ENCODE measurements around the gene ZNF133.
A peak's percentile ranks its signal among the peaks of the same experiment; 100 is the strongest.
"Not testable (repeated sequence)": the region's sequence is repeated elsewhere in the genome, so short reads cannot be mapped to it uniquely, and the experiment has no call there.

ZNF133 gene

GRCh38 chr20:18287915-18288748 is at the start of gene ZNF133:
ZNF133 (plus strand) TSS chr20:18288527; CDS start chr20:18305687, 17,160 bp downstream.
- intact Hi-C loops (cut with DNase I) = loop anchor here (10.0 kb wide), 3 partner anchors 153 to 507 kb away; partner anchors contain the start of genes KAT14, MGME1, PET117 and SNX5
- DNase-seq = peak; percentile 94 to 99 (median 98)

DNA sequence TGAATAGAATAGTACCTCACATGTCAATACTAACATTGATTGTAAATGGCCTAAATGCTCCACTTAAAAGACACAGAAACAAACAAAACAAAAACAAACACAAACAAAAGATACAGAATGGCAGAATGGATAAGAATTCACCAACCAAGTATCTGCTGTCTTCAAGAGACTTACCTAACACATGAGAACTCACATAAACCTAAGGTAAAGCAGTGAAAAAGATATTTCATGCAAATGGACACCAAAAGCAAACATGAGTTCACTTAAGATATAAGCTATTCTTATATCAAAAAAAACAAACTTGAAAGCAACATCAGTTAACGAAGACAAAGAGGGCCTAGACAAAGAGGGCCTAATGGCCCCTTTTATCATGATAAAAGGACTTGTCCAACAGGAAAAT is 47.3 kb upstream of the ZNF133 start:
- no peak for DNase-seq
- intact Hi-C loops (cut with DNase I) = no loop called here

DNA sequence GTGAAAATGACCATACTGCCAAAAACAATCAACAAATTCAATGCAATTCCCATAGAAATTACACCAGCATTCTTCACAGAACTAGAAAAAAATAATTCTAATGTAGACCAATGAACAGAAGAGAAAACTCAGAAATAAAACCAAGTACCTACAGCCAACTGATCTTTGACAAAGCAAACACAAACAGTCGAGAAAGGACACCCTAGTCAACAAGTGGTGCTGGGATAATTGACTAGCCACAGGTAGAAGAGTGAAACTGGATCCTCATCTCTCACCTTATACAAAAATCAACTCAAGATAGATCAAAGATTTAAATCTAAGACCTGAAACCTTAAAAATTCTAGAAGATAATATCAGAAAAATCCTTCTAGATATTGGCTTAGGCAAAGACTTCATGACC is 44.5 kb upstream of the ZNF133 start:
- DNase-seq = no peak
- intact Hi-C loops (cut with DNase I) = no loop called here

GRCh38 chr20:18248545-18248944 is 39.8 kb upstream of the ZNF133 start:
- DNase-seq; intact Hi-C loops (cut with DNase I): not testable (repeated sequence)

GRCh38 chr20:18250217-18250616 is 38.1 kb upstream of the ZNF133 start:
- intact Hi-C loops (cut with DNase I) = no loop called here
- no peak for DNase-seq

DNA sequence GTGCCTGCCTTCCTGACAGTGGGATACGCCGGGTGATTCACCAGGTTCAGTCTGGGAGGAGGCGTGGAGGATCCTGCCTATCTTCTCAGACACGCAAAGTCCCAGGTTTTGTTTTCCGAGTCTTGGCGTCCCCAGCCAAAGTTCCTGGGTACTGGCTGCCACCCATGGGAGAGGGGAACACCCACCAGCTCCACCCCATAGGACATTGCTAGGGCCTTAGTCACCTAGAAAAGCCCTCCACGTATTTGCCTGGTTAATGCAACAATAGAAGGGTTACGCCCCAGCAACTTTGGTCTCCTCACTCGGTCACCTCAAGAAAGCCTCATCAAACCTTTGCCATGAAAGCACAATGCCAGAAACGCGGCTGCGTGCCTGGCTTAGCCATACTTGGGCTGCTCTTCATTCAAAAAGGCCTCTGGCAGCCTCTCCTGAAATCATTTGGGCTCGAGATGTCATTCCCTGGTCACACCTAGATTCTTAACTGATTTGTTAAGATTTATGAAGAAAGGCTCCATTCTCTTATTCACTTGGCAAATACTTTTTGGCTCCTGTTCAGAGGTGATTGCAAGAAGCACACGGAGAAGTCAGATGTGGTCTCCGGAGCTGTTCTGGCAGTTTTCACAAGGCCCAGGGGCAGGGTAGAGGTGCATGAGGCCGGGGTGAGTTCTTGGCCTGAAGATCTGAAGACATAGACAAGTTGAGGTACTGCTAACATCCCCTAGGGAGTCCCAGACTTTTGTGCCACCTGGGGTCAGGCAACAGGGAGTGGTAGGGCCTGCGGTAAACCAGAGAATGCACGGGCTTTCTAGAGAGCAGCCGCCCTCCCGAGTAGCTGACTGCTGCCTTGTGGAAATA is 35.5 kb upstream of the ZNF133 start:
- intact Hi-C loops (cut with DNase I) = no loop called here
- DNase-seq = peak in 1 of 42 donors; percentile 12

GRCh38 chr20:18254615-18255014 is 33.7 kb upstream of the ZNF133 start:
- no peak for DNase-seq
- intact Hi-C loops (cut with DNase I) = no loop called here

DNA sequence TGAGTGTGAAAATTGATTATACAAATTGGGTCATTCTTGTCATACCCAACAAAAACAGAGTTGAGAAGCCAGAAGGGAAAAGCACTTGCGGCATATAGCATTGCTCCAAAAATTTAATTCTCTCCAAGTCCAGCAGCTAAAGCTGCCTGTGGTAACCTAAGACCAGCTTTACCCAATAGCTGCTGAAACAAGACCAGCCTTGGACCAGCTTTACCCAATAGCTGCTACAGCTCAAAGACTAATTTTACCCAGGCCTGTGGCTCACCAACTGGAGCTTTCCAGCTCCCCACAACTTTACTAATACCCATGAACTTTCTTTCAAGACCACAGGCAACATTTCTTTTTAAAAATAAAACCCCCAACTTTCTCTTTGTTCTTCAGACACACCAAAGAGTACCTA is 32.8 kb upstream of the ZNF133 start:
- intact Hi-C loops (cut with DNase I) = no loop called here
- no peak for DNase-seq

DNA sequence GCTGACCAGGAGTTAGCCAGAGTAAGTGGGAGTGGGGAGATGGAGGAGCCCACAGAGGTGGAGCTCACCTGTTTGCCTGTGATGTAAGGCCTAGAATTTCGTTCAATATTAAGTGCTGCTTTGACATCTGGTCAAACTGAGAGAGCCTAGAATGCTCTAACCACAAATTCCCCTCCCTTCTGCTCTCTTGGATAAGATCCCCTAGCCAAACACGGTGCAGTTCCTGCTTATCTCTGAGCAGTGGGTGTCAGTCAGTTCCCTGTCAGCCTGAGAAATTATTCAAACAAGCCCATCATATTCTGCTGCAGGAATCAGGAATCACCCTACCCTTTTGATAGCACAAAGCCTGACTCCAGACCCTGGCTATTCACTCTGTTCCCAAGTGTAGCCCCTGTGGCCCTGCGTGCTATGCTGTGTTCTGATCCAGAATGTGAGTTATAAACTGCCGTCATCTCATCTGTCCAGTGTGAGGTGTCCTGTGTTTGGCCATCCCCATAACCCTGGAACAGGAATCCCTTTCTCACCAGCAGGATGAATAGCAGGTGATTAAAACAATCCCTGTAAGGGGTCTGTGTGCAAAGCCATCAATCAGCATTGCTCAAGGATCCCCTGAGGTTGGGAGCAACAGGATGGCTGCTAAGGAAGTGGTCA is 31.8 kb upstream of the ZNF133 start:
- DNase-seq = no peak
- intact Hi-C loops (cut with DNase I) = no loop called here

DNA sequence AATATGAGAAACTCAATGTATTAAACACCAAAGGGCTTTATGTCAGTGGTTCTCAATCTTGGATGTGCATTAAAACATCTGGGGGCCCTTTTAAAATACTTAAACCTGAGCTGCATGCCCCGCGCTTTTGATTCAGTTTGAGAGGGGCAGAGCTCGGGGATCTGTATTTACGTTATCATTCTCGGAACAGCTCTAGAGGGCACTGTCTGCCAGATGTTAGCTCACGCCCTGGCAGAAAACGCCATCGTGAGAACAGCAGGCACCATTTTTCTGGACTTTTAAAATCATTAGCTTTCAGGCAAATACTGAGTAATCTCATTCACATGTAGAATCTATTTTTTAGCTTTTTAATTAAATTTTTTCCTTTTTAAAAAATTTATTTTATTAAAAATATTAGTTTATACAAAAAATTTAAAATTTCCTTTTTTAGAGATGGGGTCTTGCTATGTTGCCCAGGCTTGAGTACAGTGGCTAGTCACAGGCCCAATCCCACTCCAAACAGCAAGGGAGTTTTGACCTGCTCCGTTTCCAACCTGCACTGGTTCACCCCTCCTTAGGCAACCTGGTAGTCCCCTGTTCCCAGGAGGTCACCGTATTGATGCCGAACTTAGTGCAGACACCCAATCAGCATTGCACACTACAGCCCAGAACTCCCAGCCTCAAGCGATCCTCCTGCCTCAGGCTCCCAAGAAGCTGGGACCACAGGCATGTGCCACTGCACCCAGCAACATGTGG is 30.0 kb upstream of the ZNF133 start:
- intact Hi-C loops (cut with DNase I) = no loop called here
- peak in 2 of 42 donors; percentile 8 to 30 for DNase-seq

DNA sequence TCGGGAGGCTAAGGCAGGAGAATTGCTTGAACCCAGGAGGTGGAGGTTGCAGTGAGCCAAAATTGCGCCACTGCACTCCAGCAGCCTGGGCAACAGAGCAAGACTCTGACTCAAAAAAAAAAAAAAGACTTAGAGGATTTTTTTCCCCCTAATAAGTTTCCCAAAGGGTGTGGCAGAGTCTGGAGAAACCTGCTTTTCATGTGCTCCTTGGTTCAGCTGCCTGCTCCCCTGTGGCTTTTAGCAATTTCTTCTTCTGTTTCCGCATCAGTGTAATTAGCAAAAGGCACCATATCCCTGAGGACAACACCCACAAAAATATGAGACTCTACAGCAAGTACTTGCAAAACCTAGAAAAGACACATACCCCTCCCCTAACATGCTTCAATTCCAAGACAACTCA is 28.6 kb upstream of the ZNF133 start:
- intact Hi-C loops (cut with DNase I) = no loop called here
- no peak for DNase-seq

- intact Hi-C loops (cut with DNase I) = no loop called here
- DNase-seq = no peak
Measured at GRCh38 chr20:18263723-18264122, 24.6 kb upstream of the ZNF133 start.

DNA sequence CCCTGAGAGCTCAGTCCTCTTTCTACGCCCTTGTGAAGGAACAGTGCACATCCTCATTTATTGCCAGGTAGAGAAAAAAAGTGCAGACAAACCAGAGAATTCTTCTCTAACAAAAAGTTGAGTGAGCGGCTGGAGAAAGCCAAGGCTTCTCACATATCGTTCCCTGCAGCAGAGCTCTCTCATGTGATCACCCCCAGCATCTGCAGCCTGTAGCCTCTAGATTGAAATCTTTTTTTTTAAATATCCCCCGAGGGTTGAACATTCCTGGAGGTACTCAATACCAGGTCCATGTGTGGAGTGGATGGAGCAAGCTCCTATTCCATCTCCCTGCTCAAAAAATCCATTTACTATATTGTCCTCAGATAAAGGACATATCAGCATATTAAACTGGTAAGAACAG is 22.9 kb upstream of the ZNF133 start:
- DNase-seq = no peak
- intact Hi-C loops (cut with DNase I) = no loop called here

DNA sequence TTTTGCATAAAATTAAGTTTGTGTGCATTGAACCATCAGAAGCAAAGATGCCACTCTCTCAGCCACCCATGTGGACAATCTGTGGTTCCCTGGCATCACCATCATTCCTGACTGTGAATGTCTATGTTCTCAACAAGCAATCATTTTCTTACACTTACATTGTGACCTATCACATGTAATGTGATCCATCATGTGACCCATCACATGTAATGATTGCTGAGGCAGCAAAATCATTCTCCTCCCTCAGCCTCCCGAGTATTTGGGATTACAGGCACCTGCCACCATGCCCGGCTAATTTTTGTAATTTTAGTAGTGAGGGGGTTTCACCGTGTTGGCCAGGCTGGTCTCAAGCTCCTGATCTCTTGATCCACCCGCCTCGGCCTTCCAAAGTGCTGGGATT is 22.0 kb upstream of the ZNF133 start:
- intact Hi-C loops (cut with DNase I) = no loop called here
- no peak for DNase-seq

DNA sequence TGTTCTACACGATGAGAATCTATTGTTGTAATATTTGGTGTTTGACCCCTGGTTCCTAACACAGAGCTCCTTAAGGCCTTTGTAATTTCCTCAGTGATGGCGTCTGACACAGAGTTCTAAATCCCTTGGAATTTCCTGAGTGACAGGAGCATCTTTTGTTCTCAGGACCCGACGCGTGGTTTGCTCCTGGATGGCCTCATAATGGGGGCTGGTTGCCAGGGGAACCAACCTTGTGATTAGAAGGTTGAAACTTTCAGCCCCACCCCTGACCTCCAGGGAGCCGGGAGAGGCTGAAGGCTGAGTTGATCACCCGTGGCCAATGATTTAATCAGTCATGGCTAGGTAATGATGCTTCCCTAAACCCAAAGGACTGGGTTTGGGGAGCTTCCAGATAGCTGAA is 20.5 kb upstream of the ZNF133 start:
- DNase-seq = no peak
- intact Hi-C loops (cut with DNase I) = no loop called here

DNA sequence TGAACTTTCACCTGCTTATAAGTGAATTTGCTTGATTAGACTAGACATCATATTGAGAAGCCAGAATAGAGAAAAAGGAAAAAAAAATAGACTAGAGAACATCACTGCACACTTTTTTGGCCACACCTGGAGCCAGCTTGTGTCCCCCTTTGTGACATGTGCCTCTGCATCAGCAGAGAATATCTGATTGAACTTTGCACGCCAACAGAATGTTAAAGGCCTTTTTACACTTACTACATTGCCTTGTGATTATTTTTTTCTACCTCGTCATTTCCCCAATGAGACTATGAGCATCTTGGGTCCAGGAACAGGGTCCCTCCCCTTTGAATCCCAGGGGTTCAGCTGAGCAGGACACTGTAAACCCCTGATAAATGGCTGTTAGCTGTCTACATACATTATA is 17.2 kb upstream of the ZNF133 start:
- no peak for DNase-seq
- intact Hi-C loops (cut with DNase I) = no loop called here

GRCh38 chr20:18272451-18272850 is 15.9 kb upstream of the ZNF133 start:
- intact Hi-C loops (cut with DNase I) = no loop called here
- no peak for DNase-seq

DNA sequence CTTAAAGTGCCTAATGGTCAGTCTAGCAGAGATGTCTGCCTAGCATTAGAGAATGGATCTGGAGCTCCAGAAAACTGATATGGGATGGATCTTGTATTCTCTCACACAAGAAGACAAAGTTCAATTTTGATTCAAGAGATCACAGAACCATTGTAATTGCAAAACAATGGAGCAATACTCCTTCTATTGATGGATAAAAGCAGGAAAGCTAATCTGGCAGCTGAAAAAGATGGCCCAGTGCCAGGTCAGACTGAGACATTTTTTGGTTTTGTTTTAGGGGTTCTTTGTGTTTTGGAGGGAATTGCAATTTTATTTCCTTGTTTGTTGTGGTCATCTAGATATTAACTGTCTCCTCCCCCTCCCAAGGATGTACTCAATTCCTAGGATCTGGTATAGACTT is 14.6 kb upstream of the ZNF133 start:
- DNase-seq = peak in 14 of 42 donors; percentile 12 to 66 (median 28)
- intact Hi-C loops (cut with DNase I) = no loop called here

- intact Hi-C loops (cut with DNase I); DNase-seq: not testable (repeated sequence)
Measured at GRCh38 chr20:18275960-18276359, 12.4 kb upstream of the ZNF133 start.

Data from head of caudate nucleus (tissue), 42 donors.